ENCODE measurements around the gene TLCD3B.
"Not testable (repeated sequence)": the region's sequence is repeated elsewhere in the genome, so short reads cannot be mapped to it uniquely, and the experiment has no call there.

The TLCD3B gene

GRCh38 chr16:30049871-30050270 lies 18.8 kb upstream of the TLCD3B start:
- TF ChIP-seq CTCF (conservative IDR thresholded peaks at IDR 0.05; ENCODE audit: low read depth, low read length) = no peak
- no peak for DNase-seq (ENCODE audit: low read depth)
- H3K4me3 ChIP-seq (ENCODE audit: low read depth, low read length) = no peak overlapping the region

GRCh38 chr16:30046588-30046987 lies 15.5 kb upstream of the TLCD3B start:
- H3K4me3 ChIP-seq (ENCODE audit: low read depth, low read length) = no peak overlapping the region
- TF ChIP-seq CTCF (conservative IDR thresholded peaks at IDR 0.05; ENCODE audit: low read depth, low read length) = no peak
- no peak for DNase-seq (ENCODE audit: low read depth)

- no peak for DNase-seq (ENCODE audit: low read depth)
- H3K4me3 ChIP-seq (ENCODE audit: low read depth, low read length) = no peak overlapping the region
- TF ChIP-seq CTCF (conservative IDR thresholded peaks at IDR 0.05; ENCODE audit: low read depth, low read length) = no peak
Observed at GRCh38 chr16:30046178-30046577, 15.1 kb upstream of the TLCD3B start.

GRCh38 chr16:30041841-30042240 lies 10.8 kb upstream of the TLCD3B start:
- no peak overlapping the region for H3K4me3 ChIP-seq (ENCODE audit: low read depth, low read length)
- DNase-seq (ENCODE audit: low read depth) = peak; percentile 67
- peak; percentile 34 for TF ChIP-seq CTCF (conservative IDR thresholded peaks at IDR 0.05; ENCODE audit: low read depth, low read length)

GRCh38 chr16:30040690-30041089 lies 9.6 kb upstream of the TLCD3B start:
- DNase-seq (ENCODE audit: low read depth); H3K4me3 ChIP-seq (ENCODE audit: low read depth, low read length): not testable (repeated sequence)

- no peak for TF ChIP-seq CTCF (conservative IDR thresholded peaks at IDR 0.05; ENCODE audit: low read depth, low read length)
- DNase-seq (ENCODE audit: low read depth) = no peak
- H3K4me3 ChIP-seq (ENCODE audit: low read depth, low read length) = no peak overlapping the region
Observed at GRCh38 chr16:30040221-30040620, 9.2 kb upstream of the TLCD3B start.

- no peak for TF ChIP-seq CTCF (conservative IDR thresholded peaks at IDR 0.05; ENCODE audit: low read depth, low read length)
- DNase-seq (ENCODE audit: low read depth) = no peak
- H3K4me3 ChIP-seq (ENCODE audit: low read depth, low read length) = no peak overlapping the region
Observed at GRCh38 chr16:30033270-30033669, 2.2 kb upstream of the TLCD3B start.
